Stomach (tissue), 4 donors: ENCODE measurements around the gene PRKCA.

ENCODE experiments used
- EP300 ChIP-seq: sonication (generic); formaldehyde crosslinking; IDR thresholded peaks from one replicate; pipeline ENCODE4 v1.6.1; 2017; ENCODE audit warnings: antibody characterized with exemption
- POLR2AphosphoS5 ChIP-seq, 3 donors: sonication (generic); formaldehyde crosslinking; IDR thresholded peaks; one replicate each; pipeline ENCODE4 v1.6.1; 2016; ENCODE audit warnings: antibody characterized with exemption in 3 of 3
- TF ChIP-seq, protein P1 (sequence below), 7 experiments: fragments of 450-650 bp in 4 of 7; fragments of 200-600 bp in 3 of 7; sonication (generic) in 3 of 7; IDR thresholded peaks; one replicate each; pipeline ENCODE4 v1.5.1; 2016 to 2019; ENCODE audit warnings: antibody characterized with exemption in 7 of 7, control low read depth in 2 of 7, mild to moderate bottlenecking in 1 of 7

DNA sequence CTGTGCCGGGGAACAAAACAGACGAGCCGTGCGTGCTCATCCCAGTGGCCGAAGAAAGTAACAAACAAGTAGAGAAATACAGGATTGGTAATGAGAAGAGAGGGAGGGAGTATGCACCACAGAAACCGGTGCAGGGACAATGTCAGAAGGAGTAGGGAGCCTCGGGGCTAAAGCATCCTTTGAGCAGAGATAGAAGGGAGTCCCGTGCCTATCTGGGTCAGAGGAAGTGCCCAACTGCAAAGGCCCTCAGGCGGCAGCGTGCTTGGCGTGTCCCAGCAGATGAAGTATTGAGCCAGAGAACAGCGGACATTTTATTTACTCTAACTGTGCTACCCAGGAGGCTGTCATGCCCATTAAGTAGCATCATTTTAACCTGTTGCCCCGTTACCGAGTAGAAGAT is 417.6 kb downstream of the PRKCA start:
- TF ChIP-seq, protein P1, sequence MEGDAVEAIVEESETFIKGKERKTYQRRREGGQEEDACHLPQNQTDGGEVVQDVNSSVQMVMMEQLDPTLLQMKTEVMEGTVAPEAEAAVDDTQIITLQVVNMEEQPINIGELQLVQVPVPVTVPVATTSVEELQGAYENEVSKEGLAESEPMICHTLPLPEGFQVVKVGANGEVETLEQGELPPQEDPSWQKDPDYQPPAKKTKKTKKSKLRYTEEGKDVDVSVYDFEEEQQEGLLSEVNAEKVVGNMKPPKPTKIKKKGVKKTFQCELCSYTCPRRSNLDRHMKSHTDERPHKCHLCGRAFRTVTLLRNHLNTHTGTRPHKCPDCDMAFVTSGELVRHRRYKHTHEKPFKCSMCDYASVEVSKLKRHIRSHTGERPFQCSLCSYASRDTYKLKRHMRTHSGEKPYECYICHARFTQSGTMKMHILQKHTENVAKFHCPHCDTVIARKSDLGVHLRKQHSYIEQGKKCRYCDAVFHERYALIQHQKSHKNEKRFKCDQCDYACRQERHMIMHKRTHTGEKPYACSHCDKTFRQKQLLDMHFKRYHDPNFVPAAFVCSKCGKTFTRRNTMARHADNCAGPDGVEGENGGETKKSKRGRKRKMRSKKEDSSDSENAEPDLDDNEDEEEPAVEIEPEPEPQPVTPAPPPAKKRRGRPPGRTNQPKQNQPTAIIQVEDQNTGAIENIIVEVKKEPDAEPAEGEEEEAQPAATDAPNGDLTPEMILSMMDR (IDR thresholded peaks at IDR 0.05), result no peak
- no peak for TF ChIP-seq POLR2AphosphoS5 (IDR thresholded peaks at IDR 0.05)
- no peak for TF ChIP-seq EP300
